Lung microvascular endothelial cell (primary cell): Measurements from ENCODE around the gene VMO1. TPM values are rescaled to one million over a fixed set of nuclear protein-coding genes. Genes with fewer than 3 reads are reported as not detected.

Experiments
- total RNA-seq: library from RNA; depleted of rRNA; stranded (reverse); fragments of >200 nt; gene quantifications from 2 replicates; pipeline ENCODE4 v1.2.1, GENCODE V29; 2014

Gene VMO1
- total RNA-seq, 1 donor from 2014 or later, result not detected

Other genes starting within 250 kb of the VMO1 start
- 24.2 and 31.7 TPM in 2 replicates for gene MYBBP1A, start 231.0 kb downstream of the VMO1 start, total RNA-seq
- not detected in 2 replicates for gene GGT6, start 225.8 kb downstream of the VMO1 start, total RNA-seq
- not detected in 2 replicates for gene SMTNL2, start 201.8 kb downstream of the VMO1 start, total RNA-seq
- not detected in 2 replicates for gene ALOX15, start 144.7 kb downstream of the VMO1 start, total RNA-seq
- gene PELP1, start 82.2 kb downstream of the VMO1 start, total RNA-seq, result 7.6 and 9.1 TPM in 2 replicates
- gene ARRB2, start 75.7 kb downstream of the VMO1 start, total RNA-seq, result 4.2 and 4.8 TPM in 2 replicates
- 9.2 and 11.1 TPM in 2 replicates for gene MED11, start 54.9 kb downstream of the VMO1 start, total RNA-seq
- gene ZMYND15, start 46.5 kb downstream of the VMO1 start, total RNA-seq, result under 0.01 TPM in 1 of 2 replicates, not detected in the other
- gene CXCL16, start 46.4 kb downstream of the VMO1 start, total RNA-seq, result 1.1 and 1.6 TPM in 2 replicates
- gene TM4SF5, start 14.5 kb downstream of the VMO1 start, total RNA-seq, result not detected in 2 replicates
- gene GLTPD2, start 2.6 kb upstream of the VMO1 start, total RNA-seq, result not detected in 2 replicates
- gene PSMB6, start 9.8 kb upstream of the VMO1 start, total RNA-seq, result 182 and 183 TPM in 2 replicates
- 23.8 TPM in 2 replicates for gene PLD2, start 20.8 kb upstream of the VMO1 start, total RNA-seq
- gene MINK1, start 47.0 kb upstream of the VMO1 start, total RNA-seq, result 17.9 and 26.0 TPM in 2 replicates
- 0.44 and 1.6 TPM in 2 replicates for gene C17orf107, start 113.2 kb upstream of the VMO1 start, total RNA-seq
- gene CHRNE, start 116.7 kb upstream of the VMO1 start, total RNA-seq, result 0.65 and 1.4 TPM in 2 replicates
- gene GP1BA, start 145.9 kb upstream of the VMO1 start, total RNA-seq, result not detected in 2 replicates
- gene SLC25A11, start 153.7 kb upstream of the VMO1 start, total RNA-seq, result 38.4 and 57.3 TPM in 2 replicates
- 13.5 and 23.2 TPM in 2 replicates for gene RNF167, start 153.9 kb upstream of the VMO1 start, total RNA-seq
- gene PFN1, start 162.2 kb upstream of the VMO1 start, total RNA-seq, result 280 and 359 TPM in 2 replicates
- 1.1 and 2.6 TPM in 2 replicates for gene ENO3, start 164.8 kb upstream of the VMO1 start, total RNA-seq
- 47.3 and 51.2 TPM in 2 replicates for gene SPAG7, start 181.5 kb upstream of the VMO1 start, total RNA-seq
- gene CAMTA2, start 201.3 kb upstream of the VMO1 start, total RNA-seq, result 2.6 and 7.9 TPM in 2 replicates
- 0.22 and 0.40 TPM in 2 replicates for gene INCA1, start 211.2 kb upstream of the VMO1 start, total RNA-seq
- 56.0 and 78.2 TPM in 2 replicates for gene KIF1C, start 211.6 kb upstream of the VMO1 start, total RNA-seq
- under 0.01 and 0.22 TPM in 2 replicates for gene SLC52A1, start 249.1 kb upstream of the VMO1 start, total RNA-seq